GM20000 (cell line): ENCODE data around the gene TFAM.
A peak's percentile ranks its signal among the peaks of the same experiment; 100 is the strongest.

Source experiments
- DNase-seq: peaks from one replicate; pipeline ENCODE4 v3.0.0; 2012; ENCODE audit warnings: low spot score
- TF ChIP-seq, protein P1 (sequence below): IDR thresholded peaks from 2 replicates; pipeline ENCODE4 v1.5.1; 2012; ENCODE audit warnings: mild to moderate bottlenecking, control low read depth; ENCODE audit errors: extremely low read depth, missing control alignments

The TFAM gene

DNA sequence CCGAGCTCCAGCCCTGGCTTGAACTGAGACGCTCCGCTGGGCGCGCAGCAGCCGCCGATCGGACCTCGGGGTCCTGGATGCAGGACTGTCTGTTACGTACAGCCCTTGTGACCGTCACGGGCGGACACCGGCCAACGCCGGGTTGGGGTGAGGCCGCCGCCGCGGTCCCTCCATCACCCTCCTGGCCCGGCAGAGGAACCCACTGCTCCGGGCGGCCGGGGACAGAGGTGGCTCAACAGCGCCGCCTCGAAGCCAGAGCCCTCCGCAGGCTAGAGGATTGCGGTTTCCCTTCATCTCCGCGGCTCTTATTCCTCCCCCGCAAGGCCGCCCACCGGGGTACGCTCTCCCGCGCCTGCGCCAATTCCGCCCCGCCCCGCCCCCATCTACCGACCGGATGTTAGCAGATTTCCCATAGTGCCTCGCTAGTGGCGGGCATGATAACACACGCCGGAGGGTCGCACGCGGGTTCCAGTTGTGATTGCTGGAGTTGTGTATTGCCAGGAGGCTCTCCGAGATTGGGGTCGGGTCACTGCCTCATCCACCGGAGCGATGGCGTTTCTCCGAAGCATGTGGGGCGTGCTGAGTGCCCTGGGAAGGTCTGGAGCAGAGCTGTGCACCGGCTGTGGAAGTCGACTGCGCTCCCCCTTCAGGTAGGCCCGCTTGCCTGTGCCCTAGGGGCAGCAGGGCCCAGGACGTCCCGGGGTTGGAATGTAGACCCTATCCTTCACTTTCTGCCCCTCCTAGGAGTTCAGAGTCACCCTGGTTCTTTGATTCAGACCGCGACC, at the start of gene TFAM:
Gene TFAM, plus strand, starts transcription at position 412 of the 785 bp plus-strand sequence. Its CDS starts 138 bp downstream, at position 550.
- TF ChIP-seq, protein P1, sequence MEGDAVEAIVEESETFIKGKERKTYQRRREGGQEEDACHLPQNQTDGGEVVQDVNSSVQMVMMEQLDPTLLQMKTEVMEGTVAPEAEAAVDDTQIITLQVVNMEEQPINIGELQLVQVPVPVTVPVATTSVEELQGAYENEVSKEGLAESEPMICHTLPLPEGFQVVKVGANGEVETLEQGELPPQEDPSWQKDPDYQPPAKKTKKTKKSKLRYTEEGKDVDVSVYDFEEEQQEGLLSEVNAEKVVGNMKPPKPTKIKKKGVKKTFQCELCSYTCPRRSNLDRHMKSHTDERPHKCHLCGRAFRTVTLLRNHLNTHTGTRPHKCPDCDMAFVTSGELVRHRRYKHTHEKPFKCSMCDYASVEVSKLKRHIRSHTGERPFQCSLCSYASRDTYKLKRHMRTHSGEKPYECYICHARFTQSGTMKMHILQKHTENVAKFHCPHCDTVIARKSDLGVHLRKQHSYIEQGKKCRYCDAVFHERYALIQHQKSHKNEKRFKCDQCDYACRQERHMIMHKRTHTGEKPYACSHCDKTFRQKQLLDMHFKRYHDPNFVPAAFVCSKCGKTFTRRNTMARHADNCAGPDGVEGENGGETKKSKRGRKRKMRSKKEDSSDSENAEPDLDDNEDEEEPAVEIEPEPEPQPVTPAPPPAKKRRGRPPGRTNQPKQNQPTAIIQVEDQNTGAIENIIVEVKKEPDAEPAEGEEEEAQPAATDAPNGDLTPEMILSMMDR: peak; percentile 44
- peak; percentile 88 for DNase-seq

DNA sequence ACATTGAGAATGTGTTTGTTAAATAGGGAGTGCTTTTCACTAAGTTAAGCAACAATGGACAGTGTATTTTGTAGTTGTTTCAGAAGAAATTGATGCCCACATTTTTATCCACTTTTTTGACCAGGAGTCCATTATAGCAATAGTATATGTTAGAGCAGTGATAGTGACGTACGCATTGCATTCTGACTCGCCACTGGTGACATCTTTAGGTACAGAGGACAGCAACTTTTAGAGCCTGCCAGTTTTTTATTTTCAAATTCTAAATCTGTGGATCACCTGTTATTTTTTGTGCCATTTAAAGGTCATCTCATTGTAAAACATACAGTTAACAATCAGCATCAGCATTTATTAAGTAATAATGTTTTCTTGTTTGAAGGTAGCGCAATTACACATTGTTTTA, 49.0 kb upstream of the TFAM start:
- TF ChIP-seq, protein P1: no peak
- no peak for DNase-seq

DNA sequence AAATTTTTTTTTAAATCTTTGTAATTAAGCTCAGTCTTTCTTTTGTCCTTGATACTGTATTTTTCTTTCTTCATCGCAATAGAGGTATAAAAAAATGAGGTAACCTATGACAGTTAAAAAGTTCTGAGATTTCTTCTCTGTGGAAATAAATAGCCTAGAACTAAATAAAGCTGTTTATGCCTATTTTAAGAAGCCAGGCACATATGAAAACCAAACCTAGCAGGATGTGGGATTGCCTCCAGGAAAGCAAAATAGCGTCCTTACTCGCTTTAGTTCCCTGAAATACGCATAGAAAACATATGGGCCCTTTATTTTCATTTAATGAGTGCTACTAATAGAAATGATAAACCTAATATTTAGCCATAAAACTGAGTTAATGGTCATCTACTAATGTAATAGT, 43.8 kb upstream of the TFAM start:
- DNase-seq: no peak
- TF ChIP-seq, protein P1: no peak

DNA sequence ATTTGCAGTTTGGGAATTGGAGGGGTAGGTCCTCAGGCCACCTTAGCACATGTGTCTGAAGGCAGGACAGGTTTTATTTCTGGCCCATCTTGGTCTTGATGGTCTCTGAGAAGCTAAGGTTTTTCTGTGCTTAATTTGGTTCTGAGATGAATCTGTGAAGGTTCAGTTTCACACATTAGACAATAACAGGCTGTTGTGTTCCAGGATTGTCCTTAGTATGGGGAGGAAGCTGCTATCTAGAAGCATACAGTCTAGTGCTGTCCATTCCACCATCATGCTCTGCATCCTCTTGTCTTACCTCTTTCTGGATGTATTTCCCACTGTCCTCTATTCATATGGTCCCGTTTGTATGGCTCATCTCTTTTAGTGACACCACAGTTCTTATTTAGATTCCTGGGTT, 43.3 kb upstream of the TFAM start:
- DNase-seq: no peak
- TF ChIP-seq, protein P1: no peak

DNA sequence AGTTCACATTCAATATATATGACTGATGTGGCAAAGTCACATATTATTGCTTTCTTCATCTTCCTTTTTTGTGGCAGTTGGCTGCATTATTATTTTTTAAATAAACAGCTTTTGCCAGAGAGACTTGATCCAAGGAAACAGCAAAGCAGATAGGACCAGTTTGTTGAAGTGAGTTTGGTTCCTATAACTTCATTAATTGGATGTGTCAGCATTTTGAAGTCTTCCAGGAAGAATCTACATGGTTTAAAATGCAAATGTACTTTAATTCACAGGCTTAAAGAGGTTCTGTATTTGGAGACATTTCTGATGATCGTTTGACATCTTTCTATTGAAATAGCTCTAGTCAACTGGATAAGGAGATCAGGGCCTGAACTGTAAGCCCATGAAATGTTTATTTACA, 37.2 kb upstream of the TFAM start:
- no peak for DNase-seq
- TF ChIP-seq, protein P1: no peak

DNA sequence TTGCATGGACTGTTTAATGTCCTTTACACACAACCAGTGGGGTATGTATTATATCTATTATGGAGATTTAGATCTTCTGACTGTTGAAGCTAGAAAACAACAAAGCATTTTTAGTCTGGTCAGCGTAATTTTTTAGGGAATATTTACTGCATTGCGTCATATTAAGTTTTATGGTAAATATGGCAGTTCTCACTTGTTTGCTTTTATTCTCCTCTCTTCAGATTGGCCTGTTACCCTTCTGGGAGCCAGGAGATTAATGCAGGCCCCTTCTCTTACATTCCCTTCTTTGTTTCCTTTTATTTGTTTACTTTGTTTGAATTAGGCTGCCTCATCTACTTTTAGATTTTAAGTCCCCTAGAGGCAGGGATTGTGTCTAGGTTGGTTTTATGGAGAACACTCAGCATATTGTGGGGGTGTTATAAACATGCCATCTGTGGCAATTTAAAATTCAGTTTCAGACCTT, 36.6 kb upstream of the TFAM start:
- DNase-seq: no peak
- TF ChIP-seq, protein P1: no peak

DNA sequence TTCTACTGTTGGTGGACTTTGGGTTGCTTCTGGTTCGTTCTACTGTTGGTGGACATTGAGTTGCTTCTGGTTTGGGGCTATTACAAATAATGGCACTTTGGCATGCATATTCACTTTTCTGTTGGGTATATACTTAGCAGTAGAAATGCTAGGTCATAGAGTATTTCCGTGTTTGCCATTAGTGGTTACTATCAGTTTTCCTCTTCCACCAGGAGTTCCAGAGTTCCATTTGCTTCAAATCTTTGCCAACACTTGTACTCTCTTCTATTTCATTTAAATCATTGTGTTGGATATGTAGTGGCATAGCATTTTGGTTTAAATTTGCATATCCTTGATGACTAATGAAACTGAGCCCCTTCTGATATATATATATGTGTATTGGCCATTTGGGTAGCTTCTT, 35.2 kb upstream of the TFAM start:
- DNase-seq: no peak

More for the DNA sequence above, 35.2 kb upstream of the TFAM start:
- TF ChIP-seq, protein P1: no peak
